ENCODE measurements around the gene NDUFA8. TPM values are rescaled to one million over a fixed set of nuclear protein-coding genes. Genes with fewer than 3 reads are reported as not detected.

Gene NDUFA8
- total RNA-seq, 6 experiments from 2014 or later = 67.4 to 76.6 (median 72.8) TPM

DNA sequence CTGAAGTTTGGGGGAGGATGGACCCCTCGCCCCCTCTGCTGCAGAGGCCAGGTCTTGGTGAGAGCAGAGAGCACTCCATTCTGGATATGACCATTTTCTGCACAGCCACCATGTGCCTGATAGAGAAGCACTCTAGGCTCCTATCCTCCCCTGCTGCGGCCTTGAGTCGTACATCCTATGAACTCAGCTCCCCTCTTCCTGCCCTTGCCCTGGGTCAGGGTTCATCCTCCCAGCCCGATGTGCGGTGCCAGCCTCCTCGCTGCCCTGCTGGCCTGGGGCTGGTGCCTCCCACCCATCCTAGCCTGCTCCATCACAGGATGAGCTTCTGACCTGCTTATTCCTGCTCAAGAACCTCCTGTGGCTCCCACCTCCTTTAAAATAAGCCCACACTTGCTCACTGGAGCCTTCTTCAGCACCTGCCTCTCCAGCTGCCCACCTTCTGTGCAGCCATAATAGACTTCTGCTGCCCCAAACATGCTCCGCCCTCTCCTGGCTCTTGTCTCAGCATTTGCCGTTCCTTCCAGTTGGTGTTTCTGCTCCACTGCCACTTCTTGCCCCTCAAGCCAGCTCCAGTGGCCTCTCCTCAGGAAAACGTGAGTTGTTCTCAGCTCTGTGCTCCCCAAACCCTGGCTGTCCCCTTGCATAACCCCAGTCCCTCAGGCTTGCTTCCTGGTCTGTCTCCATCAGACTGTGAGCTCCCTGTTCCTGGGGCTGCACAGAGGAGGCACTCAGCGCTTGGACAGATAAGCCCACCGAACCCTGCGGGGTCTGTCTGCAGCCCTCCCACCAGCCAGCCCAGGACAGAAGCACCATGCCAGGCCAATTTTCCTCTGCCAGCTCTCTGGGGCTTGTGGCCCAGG, 44.2 kb downstream of the NDUFA8 start:
- Mint-ChIP-seq H3K36me3 (ENCODE audit: low read depth) (no peaks in the 10 kb centered on the region), H3K4me1 (ENCODE audit: low read depth) (peaks cover 8% of the 10 kb centered on the region; the same call in 1 of the 2 replicates), H3K4me3 (no peak overlapping the region), H3K27ac (no peak overlapping the region), H3K9me3 (no peaks in the 10 kb centered on the region), H3K27me3 (ENCODE audit: insufficient read depth) (peaks cover 24% of the 10 kb centered on the region)
- no peak for DNase-seq
- TF ChIP-seq, protein P1, sequence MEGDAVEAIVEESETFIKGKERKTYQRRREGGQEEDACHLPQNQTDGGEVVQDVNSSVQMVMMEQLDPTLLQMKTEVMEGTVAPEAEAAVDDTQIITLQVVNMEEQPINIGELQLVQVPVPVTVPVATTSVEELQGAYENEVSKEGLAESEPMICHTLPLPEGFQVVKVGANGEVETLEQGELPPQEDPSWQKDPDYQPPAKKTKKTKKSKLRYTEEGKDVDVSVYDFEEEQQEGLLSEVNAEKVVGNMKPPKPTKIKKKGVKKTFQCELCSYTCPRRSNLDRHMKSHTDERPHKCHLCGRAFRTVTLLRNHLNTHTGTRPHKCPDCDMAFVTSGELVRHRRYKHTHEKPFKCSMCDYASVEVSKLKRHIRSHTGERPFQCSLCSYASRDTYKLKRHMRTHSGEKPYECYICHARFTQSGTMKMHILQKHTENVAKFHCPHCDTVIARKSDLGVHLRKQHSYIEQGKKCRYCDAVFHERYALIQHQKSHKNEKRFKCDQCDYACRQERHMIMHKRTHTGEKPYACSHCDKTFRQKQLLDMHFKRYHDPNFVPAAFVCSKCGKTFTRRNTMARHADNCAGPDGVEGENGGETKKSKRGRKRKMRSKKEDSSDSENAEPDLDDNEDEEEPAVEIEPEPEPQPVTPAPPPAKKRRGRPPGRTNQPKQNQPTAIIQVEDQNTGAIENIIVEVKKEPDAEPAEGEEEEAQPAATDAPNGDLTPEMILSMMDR (IDR thresholded peaks at IDR 0.05) = no peak

- peaks cover 24% of the 10 kb centered on the region for H3K27me3 Mint-ChIP-seq (ENCODE audit: insufficient read depth)
Measured at GRCh38 chr9:122113574-122113973, 46.0 kb downstream of the NDUFA8 start.

GRCh38 chr9:122112238-122112637, 47.3 kb downstream of the NDUFA8 start:
- TF ChIP-seq, protein P1 (IDR thresholded peaks at IDR 0.05) = no peak
- Mint-ChIP-seq H3K27me3 (ENCODE audit: insufficient read depth) (peaks cover 26% of the 10 kb centered on the region), H3K4me1 (ENCODE audit: low read depth) (peaks cover 20% of the 10 kb centered on the region), H3K9me3 (no peaks in the 10 kb centered on the region), H3K4me3 (no peak overlapping the region), H3K27ac (no peak overlapping the region), H3K36me3 (ENCODE audit: low read depth) (no peaks in the 10 kb centered on the region)
- no peak for DNase-seq

More at GRCh38 chr9:122113574-122113973, 46.0 kb downstream of the NDUFA8 start:
- Mint-ChIP-seq H3K27ac (no peak overlapping the region), H3K36me3 (ENCODE audit: low read depth) (no peaks in the 10 kb centered on the region), H3K4me1 (ENCODE audit: low read depth) (peaks cover 8% of the 10 kb centered on the region; the same call in 1 of the 2 replicates), H3K4me3 (no peak overlapping the region), H3K9me3 (no peaks in the 10 kb centered on the region)
- TF ChIP-seq, protein P1 (IDR thresholded peaks at IDR 0.05) = no peak
- no peak for DNase-seq

DNA sequence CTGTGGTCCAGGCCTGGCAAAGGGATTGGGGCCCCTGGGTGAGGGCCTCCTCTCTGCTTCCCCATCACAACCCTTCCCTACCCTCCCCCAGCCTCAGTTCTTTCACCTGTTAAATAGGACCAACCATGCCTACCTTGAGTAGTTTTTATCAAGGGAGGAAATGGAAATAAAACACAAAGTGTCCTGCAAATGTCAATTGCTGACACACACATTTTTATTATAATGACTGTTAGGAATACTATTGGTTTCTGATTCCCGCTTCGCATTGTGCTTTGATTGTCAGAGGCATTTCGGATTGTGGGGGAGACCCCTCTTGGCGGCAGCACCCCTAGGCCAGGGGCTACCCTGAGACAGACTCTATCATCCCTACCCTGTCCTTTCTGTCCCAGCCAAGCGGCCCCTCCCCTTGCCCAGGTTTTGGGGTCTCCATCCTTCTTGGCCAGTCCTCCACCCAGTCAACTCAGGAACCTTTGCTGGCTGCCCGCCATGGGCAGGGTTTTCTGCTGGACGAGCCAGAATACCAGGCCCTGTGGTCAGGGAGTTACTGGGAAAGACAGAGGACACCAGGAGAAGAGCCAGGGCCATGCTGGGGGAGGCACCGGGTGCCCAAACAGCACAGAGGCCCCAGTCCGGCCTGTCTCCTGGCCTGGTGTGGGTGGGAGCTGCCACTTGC, 48.0 kb downstream of the NDUFA8 start:
- DNase-seq = no peak
- Mint-ChIP-seq H3K36me3 (ENCODE audit: low read depth) (no peaks in the 10 kb centered on the region), H3K4me3 (no peak overlapping the region), H3K9me3 (no peaks in the 10 kb centered on the region), H3K4me1 (ENCODE audit: low read depth) (peaks cover 25% of the 10 kb centered on the region), H3K27ac (no peak overlapping the region), H3K27me3 (ENCODE audit: insufficient read depth) (peaks cover 26% of the 10 kb centered on the region)
- TF ChIP-seq, protein P1 (IDR thresholded peaks at IDR 0.05) = no peak

DNA sequence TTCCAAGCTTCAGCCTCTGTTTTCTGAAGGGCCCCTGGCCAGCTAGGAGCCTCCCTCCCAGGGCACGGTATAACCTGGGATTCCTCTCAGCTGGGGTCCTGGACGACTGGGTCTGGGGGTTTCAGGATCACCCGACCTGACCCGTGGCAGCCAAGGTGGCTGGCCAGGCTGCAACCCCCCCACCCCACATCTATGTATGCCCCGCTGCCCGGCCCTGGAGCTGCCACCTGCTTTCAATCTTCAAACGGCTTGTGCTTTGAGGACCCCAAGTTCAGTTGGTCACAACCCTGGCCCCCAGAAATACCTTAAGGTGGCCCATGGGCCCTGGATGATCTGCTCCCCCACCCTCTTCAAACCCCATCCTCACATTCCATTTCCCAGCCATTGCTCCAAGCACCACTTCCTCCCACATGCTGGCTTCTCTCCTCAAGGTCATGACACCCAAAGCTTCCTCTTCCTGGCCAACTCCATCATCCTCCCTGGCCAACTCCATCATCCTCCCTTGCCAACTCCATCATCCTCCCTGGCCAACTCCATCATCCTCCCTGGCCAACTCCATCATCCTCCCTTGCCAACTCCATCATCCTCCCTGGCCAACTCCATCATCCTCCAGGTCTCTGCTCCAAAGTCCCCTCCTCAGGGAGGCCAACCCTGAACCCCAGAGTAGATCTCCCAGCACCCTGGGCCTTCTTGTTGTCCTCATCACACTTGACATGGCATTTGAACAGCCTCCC, 49.3 kb downstream of the NDUFA8 start:
- Mint-ChIP-seq H3K27ac (no peak overlapping the region), H3K27me3 (ENCODE audit: insufficient read depth) (peaks cover 19% of the 10 kb centered on the region), H3K9me3 (no peaks in the 10 kb centered on the region), H3K4me1 (ENCODE audit: low read depth) (peaks cover 30% of the 10 kb centered on the region), H3K36me3 (ENCODE audit: low read depth) (no peaks in the 10 kb centered on the region), H3K4me3 (no peak overlapping the region)
- TF ChIP-seq, protein P1 (IDR thresholded peaks at IDR 0.05) = no peak
- DNase-seq = no peak

All from HFFc6 (cell line).